Liver (tissue), 3 donors: Measurements from ENCODE around the gene NCKAP5L.

Experiments used
- GABPA ChIP-seq, 2 donors: IDR thresholded peaks in 1 of 2; conservative IDR thresholded peaks in 1 of 2; 2 replicates each; pipeline ENCODE4 v1.6.1; 2016; ENCODE audit warnings: antibody characterized with exemption in 2 of 2, mild to moderate bottlenecking in 1 of 2, moderate library complexity in 1 of 2
- JUND ChIP-seq, 2 donors: IDR thresholded peaks; 2 replicates each; pipeline ENCODE4 v1.6.1; 2016; ENCODE audit warnings: antibody characterized with exemption in 2 of 2
- RAD21 ChIP-seq, 2 donors: IDR thresholded peaks; 2 replicates each; pipeline ENCODE4 v1.6.1; 2016; ENCODE audit warnings: antibody characterized with exemption in 2 of 2, mild to moderate bottlenecking in 2 of 2
- TF ChIP-seq, protein P1 (sequence below): fragments of 150-350 bp; IDR thresholded peaks from 2 replicates; pipeline ENCODE4 v1.5.1; 2017; ENCODE audit warnings: improper control_type of control experiment, low read depth, low read length; ENCODE audit not compliant: missing input control
- TF ChIP-seq, protein P2 (sequence below): IDR thresholded peaks from 2 replicates; pipeline ENCODE4 v1.6.1; 2016; ENCODE audit warnings: antibody characterized with exemption
- donor health status: healthy.
- donor health status: healthy.

- TF ChIP-seq RAD21 (IDR thresholded peaks at IDR 0.05): no peak
- TF ChIP-seq, protein P1, sequence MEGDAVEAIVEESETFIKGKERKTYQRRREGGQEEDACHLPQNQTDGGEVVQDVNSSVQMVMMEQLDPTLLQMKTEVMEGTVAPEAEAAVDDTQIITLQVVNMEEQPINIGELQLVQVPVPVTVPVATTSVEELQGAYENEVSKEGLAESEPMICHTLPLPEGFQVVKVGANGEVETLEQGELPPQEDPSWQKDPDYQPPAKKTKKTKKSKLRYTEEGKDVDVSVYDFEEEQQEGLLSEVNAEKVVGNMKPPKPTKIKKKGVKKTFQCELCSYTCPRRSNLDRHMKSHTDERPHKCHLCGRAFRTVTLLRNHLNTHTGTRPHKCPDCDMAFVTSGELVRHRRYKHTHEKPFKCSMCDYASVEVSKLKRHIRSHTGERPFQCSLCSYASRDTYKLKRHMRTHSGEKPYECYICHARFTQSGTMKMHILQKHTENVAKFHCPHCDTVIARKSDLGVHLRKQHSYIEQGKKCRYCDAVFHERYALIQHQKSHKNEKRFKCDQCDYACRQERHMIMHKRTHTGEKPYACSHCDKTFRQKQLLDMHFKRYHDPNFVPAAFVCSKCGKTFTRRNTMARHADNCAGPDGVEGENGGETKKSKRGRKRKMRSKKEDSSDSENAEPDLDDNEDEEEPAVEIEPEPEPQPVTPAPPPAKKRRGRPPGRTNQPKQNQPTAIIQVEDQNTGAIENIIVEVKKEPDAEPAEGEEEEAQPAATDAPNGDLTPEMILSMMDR: no peak
- TF ChIP-seq JUND (IDR thresholded peaks at IDR 0.05): no peak
- TF ChIP-seq GABPA (IDR thresholded peaks at IDR 0.05 in 1 of 2, conservative IDR thresholded peaks at IDR 0.05 in 1 of 2): no peak
- TF ChIP-seq, protein P2, sequence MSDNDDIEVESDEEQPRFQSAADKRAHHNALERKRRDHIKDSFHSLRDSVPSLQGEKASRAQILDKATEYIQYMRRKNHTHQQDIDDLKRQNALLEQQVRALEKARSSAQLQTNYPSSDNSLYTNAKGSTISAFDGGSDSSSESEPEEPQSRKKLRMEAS: no peak
These were observed 33.2 kb downstream of the NCKAP5L start for GRCh38 chr12:49794811-49795653.
